CD8-positive, alpha-beta memory T cell (primary cell): ENCODE measurements around the gene CHCHD6. TPM values are rescaled to one million over a fixed set of nuclear protein-coding genes. Genes with fewer than 3 reads are reported as not detected.

Experiments used
- CTCF ChIA-PET: fragments of 350-600 bp; sonication (Branson Sonifier 250); formaldehyde crosslinking; loops from one replicate; lab custom pipeline; 2021; ENCODE audit warnings: antibody characterized with exemption; lab: Charles Lee
- POLR2A ChIA-PET: fragments of 350-600 bp; sonication (Branson Sonifier 250); formaldehyde crosslinking; loops from one replicate; lab custom pipeline; 2021; ENCODE audit warnings: antibody characterized with exemption; lab: Charles Lee
- DNase-seq, 5 donors: peaks; one replicate each; pipeline versions ENCODE4 v3.0.0 to v3.0.0-alpha.2; 2020 to 2022; ENCODE audit warnings: mixed read lengths in 1 of 5
- H3K27ac ChIP-seq: one replicate; pipeline ENCODE4 v1.7.0; 2013; ENCODE audit warnings: low read depth, mild to moderate bottlenecking, low read length, moderate library complexity
- H3K27me3 ChIP-seq: 2 replicates; pipeline ENCODE4 v1.7.0; 2013; ENCODE audit warnings: low read length, mild to moderate bottlenecking; ENCODE audit not compliant: insufficient read depth, poor library complexity, severe bottlenecking
- H3K36me3 ChIP-seq: 2 replicates; pipeline ENCODE4 v1.7.0; 2013; ENCODE audit warnings: mild to moderate bottlenecking, low read length, moderate library complexity; ENCODE audit not compliant: insufficient read depth
- H3K4me1 ChIP-seq: 2 replicates; pipeline ENCODE4 v1.7.0; 2013; ENCODE audit warnings: mild to moderate bottlenecking, low read length, moderate library complexity; ENCODE audit not compliant: insufficient read depth
- H3K4me3 ChIP-seq: 2 replicates; pipeline ENCODE4 v1.7.0; 2013; ENCODE audit warnings: mild to moderate bottlenecking, low read length
- H3K9me3 ChIP-seq: 2 replicates; pipeline ENCODE4 v1.7.0; 2013; ENCODE audit warnings: mild to moderate bottlenecking, low read length
- H3K27ac Mint-ChIP-seq, 8 donors: one replicate each; pipeline ENCODE4 v1.8.0; 2020 to 2021; ENCODE audit warnings: mixed read lengths in 8 of 8, mild to moderate bottlenecking in 6 of 8, inconsistent platforms in 3 of 8, moderate library complexity in 3 of 8
- H3K27me3 Mint-ChIP-seq, 2 donors: one replicate each; pipeline ENCODE4 v1.8.0; 2020 to 2021; ENCODE audit warnings: mixed read lengths in 2 of 2, mild to moderate bottlenecking in 1 of 2, moderate library complexity in 1 of 2
- H3K36me3 Mint-ChIP-seq, 3 donors: one replicate each; pipeline ENCODE4 v1.8.0; 2020 to 2021; ENCODE audit warnings: mixed read lengths in 3 of 3, inconsistent platforms in 1 of 3, mild to moderate bottlenecking in 1 of 3
- H3K4me1 Mint-ChIP-seq, 3 donors: one replicate each; pipeline ENCODE4 v1.8.0; 2020 to 2021; ENCODE audit warnings: mixed read lengths in 3 of 3, inconsistent platforms in 1 of 3, mild to moderate bottlenecking in 1 of 3
- H3K4me3 Mint-ChIP-seq, 7 donors: one replicate each; pipeline ENCODE4 v1.8.0; 2020 to 2021; ENCODE audit warnings: mixed read lengths in 7 of 7, mild to moderate bottlenecking in 6 of 7, moderate library complexity in 4 of 7, inconsistent platforms in 2 of 7
- H3K9me3 Mint-ChIP-seq, 5 donors: one replicate each; pipeline ENCODE4 v1.8.0; 2020 to 2022; ENCODE audit warnings: mixed read lengths in 5 of 5, mild to moderate bottlenecking in 3 of 5, moderate library complexity in 2 of 5, inconsistent platforms in 1 of 5
- polyA plus RNA-seq: library from polyadenylated mRNA; unstranded; fragments of 300-500 nt; fragmentation: Illumina TruSeq; gene quantifications from one replicate; pipeline ENCODE4 v1.2.3, GENCODE V29; 2021
- total RNA-seq, 2 experiments: library from RNA; stranded (reverse); gene quantifications; one replicate each; pipeline ENCODE4 v1.2.3, GENCODE V29; 2021

CHCHD6 gene
- total and polyA plus RNA-seq, 3 experiments from 2014 or later = 12.0 to 16.7 (median 15.0) TPM

GRCh38 chr3:126985132-126985985 lies 281.3 kb downstream of the CHCHD6 start:
- Mint-ChIP-seq H3K4me3 (peak overlapping the region in 5 of 7 donors; percentile 12 to 59 (median 32)), H3K27me3 (no peaks in the 10 kb centered on the region), H3K4me1 (peaks cover 9 to 21% (median 11%) of the 10 kb centered on the region in 3 donors), H3K27ac (peak overlapping the region in 3 of 8 donors; percentile 41 to 70 (median 63)), H3K36me3 (peaks cover 0 to 7% (median 2%) of the 10 kb centered on the region in 3 donors), H3K9me3 (no peaks in the 10 kb centered on the region)
- Histone ChIP-seq H3K4me1 (peaks cover 10% of the 10 kb centered on the region), H3K36me3 (no peaks in the 10 kb centered on the region), H3K9me3 (no peaks in the 10 kb centered on the region), H3K4me3 (no peak overlapping the region), H3K27ac (no peak overlapping the region), H3K27me3 (no peaks in the 10 kb centered on the region)
- DNase-seq = no peak
- CTCF ChIA-PET = no interaction called here
- POLR2A ChIA-PET = no interaction called here

GRCh38 chr3:126986001-126986400 lies 282.0 kb downstream of the CHCHD6 start:
- Mint-ChIP-seq H3K9me3 (no peaks in the 10 kb centered on the region), H3K27me3 (no peaks in the 10 kb centered on the region), H3K4me3 (peak overlapping the region in 1 of 7 donors; percentile 12), H3K27ac (peak overlapping the region in 3 of 8 donors; percentile 38 to 63 (median 41)), H3K36me3 (peaks cover 0 to 11% (median 2%) of the 10 kb centered on the region in 3 donors), H3K4me1 (peaks cover 9 to 21% (median 11%) of the 10 kb centered on the region in 3 donors)
- ChIA-PET CTCF (no interaction called here), POLR2A (no interaction called here)
- DNase-seq = no peak
- Histone ChIP-seq H3K9me3 (no peaks in the 10 kb centered on the region), H3K27me3 (no peaks in the 10 kb centered on the region), H3K4me1 (peaks cover 10% of the 10 kb centered on the region), H3K36me3 (no peaks in the 10 kb centered on the region), H3K27ac (no peak overlapping the region), H3K4me3 (no peak overlapping the region)

- H3K27ac Mint-ChIP-seq = peak overlapping the region in 2 of 8 donors; percentile 17 to 70
Measured at GRCh38 chr3:126987129-126987528, 283.1 kb downstream of the CHCHD6 start.

GRCh38 chr3:126987596-126987995 lies 283.6 kb downstream of the CHCHD6 start:
- Histone ChIP-seq H3K4me1 (no peaks in the 10 kb centered on the region), H3K36me3 (no peaks in the 10 kb centered on the region), H3K4me3 (no peak overlapping the region), H3K27me3 (no peaks in the 10 kb centered on the region), H3K9me3 (no peaks in the 10 kb centered on the region), H3K27ac (no peak overlapping the region)
- DNase-seq = no peak
- Mint-ChIP-seq H3K36me3 (peaks cover 0 to 13% (median 2%) of the 10 kb centered on the region in 3 donors), H3K27ac (peak overlapping the region in 3 of 8 donors; percentile 17 to 70 (median 39)), H3K9me3 (no peaks in the 10 kb centered on the region), H3K4me3 (peak overlapping the region in 1 of 7 donors; percentile 72), H3K27me3 (no peaks in the 10 kb centered on the region), H3K4me1 (peaks cover 0 to 7% (median 0%) of the 10 kb centered on the region in 3 donors)
- CTCF ChIA-PET = interaction anchor here (1.0 kb wide), 1 partner anchor 8 kb away, joined by 3 read pairs; no protein-coding TSS in a partner anchor
- POLR2A ChIA-PET = no interaction called here

More at GRCh38 chr3:126987129-126987528, 283.1 kb downstream of the CHCHD6 start:
- H3K9me3 Mint-ChIP-seq = no peaks in the 10 kb centered on the region
- CTCF ChIA-PET = no interaction called here
- peaks cover 0 to 13% (median 2%) of the 10 kb centered on the region in 3 donors for H3K36me3 Mint-ChIP-seq
- no peaks in the 10 kb centered on the region for H3K27me3 ChIP-seq
- H3K36me3 ChIP-seq = no peaks in the 10 kb centered on the region
- no peak overlapping the region for H3K4me3 Mint-ChIP-seq
- POLR2A ChIA-PET = no interaction called here
- peaks cover 3 to 11% (median 4%) of the 10 kb centered on the region in 3 donors for H3K4me1 Mint-ChIP-seq
- no peak overlapping the region for H3K27ac ChIP-seq
- no peak for DNase-seq
- no peak overlapping the region for H3K4me3 ChIP-seq
- H3K9me3 ChIP-seq = no peaks in the 10 kb centered on the region
- no peaks in the 10 kb centered on the region for H3K27me3 Mint-ChIP-seq
- peaks cover 2% of the 10 kb centered on the region for H3K4me1 ChIP-seq

GRCh38 chr3:126988451-126989021 lies 284.5 kb downstream of the CHCHD6 start:
- H3K4me1 Mint-ChIP-seq = peaks cover 0 to 7% (median 0%) of the 10 kb centered on the region in 3 donors

GRCh38 chr3:126989316-126990023 lies 285.4 kb downstream of the CHCHD6 start:
- H3K27me3 ChIP-seq = no peaks in the 10 kb centered on the region
- DNase-seq = no peak
- no peaks in the 10 kb centered on the region for H3K9me3 ChIP-seq
- no peak overlapping the region for H3K27ac Mint-ChIP-seq
- H3K4me3 ChIP-seq = no peak overlapping the region
- no peaks in the 10 kb centered on the region for H3K4me1 ChIP-seq
- H3K36me3 ChIP-seq = no peaks in the 10 kb centered on the region
- POLR2A ChIA-PET = no interaction called here
- H3K9me3 Mint-ChIP-seq = no peaks in the 10 kb centered on the region
- H3K36me3 Mint-ChIP-seq = peaks cover 0 to 16% (median 2%) of the 10 kb centered on the region in 3 donors
- no peak overlapping the region for H3K27ac ChIP-seq
- H3K4me3 Mint-ChIP-seq = no peak overlapping the region
- H3K27me3 Mint-ChIP-seq = no peaks in the 10 kb centered on the region
- H3K4me1 Mint-ChIP-seq = peaks cover 0 to 7% (median 0%) of the 10 kb centered on the region in 3 donors
- CTCF ChIA-PET = no interaction called here

More at GRCh38 chr3:126988451-126989021, 284.5 kb downstream of the CHCHD6 start:
- Mint-ChIP-seq H3K9me3 (no peaks in the 10 kb centered on the region), H3K36me3 (peaks cover 0 to 13% (median 2%) of the 10 kb centered on the region in 3 donors), H3K4me3 (peak overlapping the region in 1 of 7 donors; percentile 3), H3K27ac (peak overlapping the region in 1 of 8 donors; percentile 39), H3K27me3 (no peaks in the 10 kb centered on the region)
- Histone ChIP-seq H3K27ac (no peak overlapping the region), H3K4me1 (no peaks in the 10 kb centered on the region), H3K4me3 (no peak overlapping the region), H3K9me3 (no peaks in the 10 kb centered on the region), H3K27me3 (no peaks in the 10 kb centered on the region), H3K36me3 (no peaks in the 10 kb centered on the region)
- no peak for DNase-seq
- ChIA-PET CTCF (interaction anchor here (1.0 kb wide), 1 partner anchor 9 kb away, joined by 3 read pairs; no protein-coding TSS in a partner anchor), POLR2A (no interaction called here)

GRCh38 chr3:126990024-126990700 lies 286.1 kb downstream of the CHCHD6 start:
- ChIA-PET POLR2A (no interaction called here), CTCF (no interaction called here)

More at GRCh38 chr3:126990024-126990700, 286.1 kb downstream of the CHCHD6 start:
- H3K27ac ChIP-seq = no peak overlapping the region
- H3K36me3 Mint-ChIP-seq = peaks cover 0 to 16% (median 2%) of the 10 kb centered on the region in 3 donors
- H3K27me3 ChIP-seq = no peaks in the 10 kb centered on the region
- DNase-seq = no peak
- no peak overlapping the region for H3K4me3 ChIP-seq
- no peaks in the 10 kb centered on the region for H3K9me3 Mint-ChIP-seq
- H3K4me1 Mint-ChIP-seq = peaks cover 0 to 7% (median 0%) of the 10 kb centered on the region in 3 donors
- H3K4me1 ChIP-seq = no peaks in the 10 kb centered on the region
- no peaks in the 10 kb centered on the region for H3K9me3 ChIP-seq
- H3K27me3 Mint-ChIP-seq = no peaks in the 10 kb centered on the region
- H3K4me3 Mint-ChIP-seq = no peak overlapping the region
- no peak overlapping the region for H3K27ac Mint-ChIP-seq
- no peaks in the 10 kb centered on the region for H3K36me3 ChIP-seq
